DOHH2 (cell line): Measurements from ENCODE around the gene GATB.

Experiments used
- H3F3A ChIP-seq: fragments of 200-600 bp; sonication (generic), shearing (Covaris generic); 2 replicates; pipeline ENCODE4 v1.6.0; 2016; ENCODE audit warnings: antibody characterized with exemption, mild to moderate bottlenecking; ENCODE audit not compliant: control insufficient read depth, insufficient read depth
- H3K27ac ChIP-seq: fragments of 200-600 bp; sonication (generic); 2 replicates; pipeline ENCODE4 v1.5.1; 2014; ENCODE audit warnings: low read depth, mild to moderate bottlenecking, low read length, moderate library complexity
- H3K27me3 ChIP-seq: fragments of 200-600 bp; sonication (generic); 2 replicates; pipeline ENCODE4 v1.6.1; 2014; ENCODE audit warnings: mild to moderate bottlenecking, low read length, mixed read lengths; ENCODE audit not compliant: control insufficient read depth
- H3K36me3 ChIP-seq: fragments of 200-600 bp; sonication (generic); 2 replicates; pipeline ENCODE4 v1.6.1; 2014; ENCODE audit warnings: mild to moderate bottlenecking, low read length, moderate library complexity, mixed read lengths; ENCODE audit not compliant: control insufficient read depth
- H3K4me1 ChIP-seq: fragments of 200-600 bp; sonication (generic); 2 replicates; pipeline ENCODE4 v1.6.1; 2014; ENCODE audit warnings: mild to moderate bottlenecking, low read length, mixed read lengths; ENCODE audit not compliant: control insufficient read depth
- H3K4me2 ChIP-seq: fragments of 200-600 bp; sonication (generic); 2 replicates; pipeline ENCODE4 v1.6.0; 2014; ENCODE audit warnings: mild to moderate bottlenecking, low read length, moderate library complexity
- H3K4me3 ChIP-seq: fragments of 200-600 bp; sonication (generic); 2 replicates; pipeline ENCODE4 v1.5.1; 2014; ENCODE audit warnings: mild to moderate bottlenecking, low read length, mixed read lengths
- H3K79me2 ChIP-seq: fragments of 200-600 bp; sonication (generic); 2 replicates; pipeline ENCODE4 v1.6.1; 2014; ENCODE audit warnings: mild to moderate bottlenecking, low read length, mixed read lengths; ENCODE audit not compliant: control insufficient read depth
- H3K9me2 ChIP-seq: fragments of 200-600 bp; sonication (generic); replicated peaks from 2 replicates; pipeline ENCODE4 v1.6.1; 2014; ENCODE audit warnings: mild to moderate bottlenecking, low read length, mixed read lengths; ENCODE audit not compliant: control insufficient read depth
- H3K9me3 ChIP-seq: fragments of 200-600 bp; sonication (generic); 2 replicates; pipeline ENCODE4 v1.6.1; 2014; ENCODE audit warnings: antibody characterized with exemption, low read length, mixed read lengths; ENCODE audit not compliant: control insufficient read depth, insufficient read depth
- H4K20me1 ChIP-seq: fragments of 200-600 bp; sonication (generic); 2 replicates; pipeline ENCODE4 v1.6.0; 2014; ENCODE audit warnings: low read depth, mild to moderate bottlenecking, antibody characterized with exemption, low read length, moderate library complexity; ENCODE audit not compliant: control insufficient read depth, insufficient read depth
- EZH2phosphoT487 ChIP-seq: fragments of 200-600 bp; sonication (generic); IDR thresholded peaks from 2 replicates; pipeline ENCODE4 v1.6.1; 2017; ENCODE audit warnings: borderline replicate concordance, mild to moderate bottlenecking, antibody characterized with exemption, low read length, moderate library complexity, mixed read lengths
- TF ChIP-seq, protein P1 (sequence below): fragments of 200-600 bp; sonication (generic); IDR thresholded peaks from one replicate; pipeline ENCODE4 v1.5.1; 2014; ENCODE audit warnings: antibody characterized with exemption, mild to moderate bottlenecking, low read depth, low read length; ENCODE audit not compliant: poor library complexity, severe bottlenecking

Gene GATB

DNA sequence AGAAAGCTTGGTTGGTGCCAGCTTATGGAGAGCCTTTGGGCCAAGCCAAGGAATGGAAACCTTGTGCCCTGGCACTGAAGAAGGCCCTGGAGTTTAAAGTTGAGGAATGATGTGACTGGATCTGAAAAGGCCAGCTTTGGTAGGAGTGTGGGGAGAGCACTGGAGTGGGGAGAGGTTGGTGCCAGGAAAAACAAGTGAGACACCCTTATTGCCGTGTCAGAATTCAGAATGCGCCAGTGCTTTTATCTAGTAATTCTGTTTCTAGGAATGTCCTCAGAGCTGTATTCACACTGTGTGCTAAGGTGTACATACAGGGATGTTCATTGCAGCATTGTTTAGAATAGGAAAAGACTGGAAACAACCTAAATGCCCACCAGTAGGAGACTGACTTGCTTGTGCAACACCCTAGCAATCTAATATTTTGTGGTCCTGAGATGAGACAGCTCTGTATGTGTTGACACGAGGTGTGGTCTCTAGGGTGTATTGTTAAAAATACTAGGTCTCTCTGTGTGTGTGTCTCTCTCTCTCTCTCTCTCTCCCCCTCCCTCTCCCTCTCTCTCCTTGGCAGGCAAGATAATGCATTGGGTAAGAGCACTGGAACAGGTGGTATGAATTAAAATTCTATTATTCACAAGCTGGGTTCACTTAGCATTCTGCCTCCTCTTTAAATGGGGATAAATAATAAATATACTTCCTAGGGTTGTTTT lies 107.8 kb downstream of the GATB start:
- no peaks in the 10 kb centered on the region for H3K9me3 ChIP-seq
- H3F3A ChIP-seq, result no peaks in the 10 kb centered on the region
- H3K27ac ChIP-seq, result no peak overlapping the region
- no peaks in the 10 kb centered on the region for H4K20me1 ChIP-seq
- H3K9me2 ChIP-seq, result no peaks in the 10 kb centered on the region
- no peak for TF ChIP-seq EZH2phosphoT487
- TF ChIP-seq, protein P1, sequence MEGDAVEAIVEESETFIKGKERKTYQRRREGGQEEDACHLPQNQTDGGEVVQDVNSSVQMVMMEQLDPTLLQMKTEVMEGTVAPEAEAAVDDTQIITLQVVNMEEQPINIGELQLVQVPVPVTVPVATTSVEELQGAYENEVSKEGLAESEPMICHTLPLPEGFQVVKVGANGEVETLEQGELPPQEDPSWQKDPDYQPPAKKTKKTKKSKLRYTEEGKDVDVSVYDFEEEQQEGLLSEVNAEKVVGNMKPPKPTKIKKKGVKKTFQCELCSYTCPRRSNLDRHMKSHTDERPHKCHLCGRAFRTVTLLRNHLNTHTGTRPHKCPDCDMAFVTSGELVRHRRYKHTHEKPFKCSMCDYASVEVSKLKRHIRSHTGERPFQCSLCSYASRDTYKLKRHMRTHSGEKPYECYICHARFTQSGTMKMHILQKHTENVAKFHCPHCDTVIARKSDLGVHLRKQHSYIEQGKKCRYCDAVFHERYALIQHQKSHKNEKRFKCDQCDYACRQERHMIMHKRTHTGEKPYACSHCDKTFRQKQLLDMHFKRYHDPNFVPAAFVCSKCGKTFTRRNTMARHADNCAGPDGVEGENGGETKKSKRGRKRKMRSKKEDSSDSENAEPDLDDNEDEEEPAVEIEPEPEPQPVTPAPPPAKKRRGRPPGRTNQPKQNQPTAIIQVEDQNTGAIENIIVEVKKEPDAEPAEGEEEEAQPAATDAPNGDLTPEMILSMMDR, result no peak
- H3K36me3 ChIP-seq, result no peaks in the 10 kb centered on the region
- no peak overlapping the region for H3K4me2 ChIP-seq
- no peaks in the 10 kb centered on the region for H3K79me2 ChIP-seq
- no peaks in the 10 kb centered on the region for H3K4me1 ChIP-seq
- no peak overlapping the region for H3K4me3 ChIP-seq
- H3K27me3 ChIP-seq, result no peaks in the 10 kb centered on the region

DNA sequence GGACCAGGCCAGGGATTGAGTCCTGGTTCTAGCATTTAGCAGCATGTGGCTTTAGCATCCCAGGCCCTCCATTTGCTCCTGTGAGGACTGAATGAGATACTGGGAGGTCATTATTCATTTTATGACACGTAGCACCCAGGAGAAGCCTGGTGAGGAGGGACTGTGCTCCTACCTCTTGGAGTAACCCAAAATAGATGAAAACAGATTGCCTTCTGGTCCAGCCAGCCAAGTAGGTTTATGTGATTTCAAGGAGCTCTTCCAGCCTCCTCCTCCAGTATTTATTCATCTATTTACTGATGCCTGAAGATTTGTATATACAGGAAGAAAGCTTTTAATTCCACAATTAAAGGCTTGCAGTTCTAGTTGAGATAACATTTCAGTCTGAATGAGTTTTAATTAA lies 109.3 kb downstream of the GATB start:
- no peaks in the 10 kb centered on the region for H3K36me3 ChIP-seq
- H3F3A ChIP-seq, result no peaks in the 10 kb centered on the region
- no peaks in the 10 kb centered on the region for H3K79me2 ChIP-seq
- no peak overlapping the region for H3K27ac ChIP-seq
- TF ChIP-seq EZH2phosphoT487, result no peak
- TF ChIP-seq, protein P1, result no peak
- no peaks in the 10 kb centered on the region for H3K27me3 ChIP-seq
- no peaks in the 10 kb centered on the region for H4K20me1 ChIP-seq
- no peak overlapping the region for H3K4me2 ChIP-seq
- H3K4me1 ChIP-seq, result no peaks in the 10 kb centered on the region
- no peaks in the 10 kb centered on the region for H3K9me2 ChIP-seq
- no peak overlapping the region for H3K4me3 ChIP-seq
- no peaks in the 10 kb centered on the region for H3K9me3 ChIP-seq

DNA sequence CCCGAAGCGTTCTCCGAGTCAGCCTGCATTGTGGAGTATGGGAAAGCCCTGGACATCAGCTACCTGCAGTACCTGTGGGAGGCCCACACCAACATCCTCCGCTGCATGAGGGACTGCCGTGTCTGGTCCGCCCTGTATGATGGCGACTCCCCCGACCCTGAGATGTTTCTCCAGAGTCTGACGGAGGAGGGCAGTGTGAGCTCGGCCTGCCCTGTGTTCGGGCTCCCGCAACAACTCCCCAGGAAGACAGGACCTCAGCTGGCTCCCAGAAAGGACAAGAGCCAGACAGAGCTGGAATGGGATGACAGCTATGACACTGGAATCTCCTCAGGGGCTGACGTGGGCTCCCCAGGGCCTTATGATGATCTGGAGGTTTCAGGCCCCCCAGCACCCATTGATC lies 111.3 kb downstream of the GATB start:
- H3K36me3 ChIP-seq, result no peaks in the 10 kb centered on the region
- no peak for TF ChIP-seq EZH2phosphoT487
- TF ChIP-seq, protein P1, result no peak

More for the DNA sequence above, 111.3 kb downstream of the GATB start:
- Histone ChIP-seq H3F3A (no peaks in the 10 kb centered on the region), H3K4me2 (no peak overlapping the region), H3K27ac (no peak overlapping the region), H4K20me1 (no peaks in the 10 kb centered on the region), H3K79me2 (no peaks in the 10 kb centered on the region), H3K4me3 (no peak overlapping the region), H3K9me3 (no peaks in the 10 kb centered on the region), H3K9me2 (no peaks in the 10 kb centered on the region), H3K4me1 (no peaks in the 10 kb centered on the region), H3K27me3 (no peaks in the 10 kb centered on the region)
